ENCODE measurements around the gene CADM4. TPM values are rescaled to one million over a fixed set of nuclear protein-coding genes. Genes with fewer than 3 reads are reported as not detected.
A peak's percentile ranks its signal among the peaks of the same experiment; 100 is the strongest.

Gene CADM4
- total RNA-seq, 3 donors from 2014 or later = 1.2 to 26.2 (median 3.4) TPM

DNA sequence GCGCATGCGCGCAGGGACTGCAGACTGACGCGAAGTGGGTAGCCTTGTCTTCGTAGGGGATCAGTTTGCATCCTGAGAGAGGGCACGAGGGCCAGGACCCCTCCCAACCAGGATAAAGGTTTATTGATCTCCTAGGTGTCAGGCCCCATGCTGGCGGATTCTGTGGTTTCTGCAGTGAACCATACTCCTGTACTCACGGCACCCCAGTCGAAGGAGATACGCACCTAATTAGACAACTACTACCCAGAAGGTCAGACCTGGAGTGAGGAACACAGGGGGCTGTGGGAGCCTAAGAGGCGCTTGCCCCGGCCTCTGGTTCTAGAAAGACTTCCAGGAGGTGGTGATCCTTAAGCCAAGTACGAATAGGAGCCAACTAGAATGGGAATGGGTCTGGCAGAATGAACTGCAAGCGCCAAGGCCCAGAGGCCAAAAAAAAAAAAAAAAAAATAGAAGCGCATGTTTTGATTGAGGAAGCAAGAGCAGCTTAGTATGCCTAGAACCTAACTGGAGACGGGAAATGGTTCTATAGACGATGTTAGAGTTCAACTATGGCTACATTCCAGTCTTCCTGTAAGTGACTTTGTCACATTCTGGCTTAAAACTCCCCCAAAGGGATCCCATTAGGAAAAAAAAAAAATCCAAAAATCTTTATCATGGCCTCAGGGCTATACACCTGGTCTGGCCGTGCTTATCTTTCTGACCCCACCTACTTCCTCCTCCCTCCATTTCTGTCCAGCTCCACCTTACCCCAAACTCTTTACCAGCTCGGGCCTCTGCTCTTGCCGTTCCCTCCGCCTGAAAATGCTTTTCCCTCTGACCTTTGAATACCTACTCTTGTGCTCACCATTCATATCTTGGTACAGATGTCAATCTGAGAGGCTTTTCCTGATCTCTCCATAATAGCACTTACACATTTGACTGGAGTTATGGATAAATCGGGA, 19.3 kb downstream of the CADM4 start:
- Histone ChIP-seq H3K9me3 (no peaks in the 10 kb centered on the region), H3K36me3 (ENCODE audit: low read depth) (no peaks in the 10 kb centered on the region), H3K4me1 (ENCODE audit: low read depth) (peaks cover 11% of the 10 kb centered on the region), H3K4me3 (peak overlapping the region; percentile 68)
- DNase-seq = no peak
- TF ChIP-seq, protein P1, sequence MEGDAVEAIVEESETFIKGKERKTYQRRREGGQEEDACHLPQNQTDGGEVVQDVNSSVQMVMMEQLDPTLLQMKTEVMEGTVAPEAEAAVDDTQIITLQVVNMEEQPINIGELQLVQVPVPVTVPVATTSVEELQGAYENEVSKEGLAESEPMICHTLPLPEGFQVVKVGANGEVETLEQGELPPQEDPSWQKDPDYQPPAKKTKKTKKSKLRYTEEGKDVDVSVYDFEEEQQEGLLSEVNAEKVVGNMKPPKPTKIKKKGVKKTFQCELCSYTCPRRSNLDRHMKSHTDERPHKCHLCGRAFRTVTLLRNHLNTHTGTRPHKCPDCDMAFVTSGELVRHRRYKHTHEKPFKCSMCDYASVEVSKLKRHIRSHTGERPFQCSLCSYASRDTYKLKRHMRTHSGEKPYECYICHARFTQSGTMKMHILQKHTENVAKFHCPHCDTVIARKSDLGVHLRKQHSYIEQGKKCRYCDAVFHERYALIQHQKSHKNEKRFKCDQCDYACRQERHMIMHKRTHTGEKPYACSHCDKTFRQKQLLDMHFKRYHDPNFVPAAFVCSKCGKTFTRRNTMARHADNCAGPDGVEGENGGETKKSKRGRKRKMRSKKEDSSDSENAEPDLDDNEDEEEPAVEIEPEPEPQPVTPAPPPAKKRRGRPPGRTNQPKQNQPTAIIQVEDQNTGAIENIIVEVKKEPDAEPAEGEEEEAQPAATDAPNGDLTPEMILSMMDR (IDR thresholded peaks at IDR 0.05) = no peak
- intact Hi-C loops (cut with DNase I, micrococcal nuclease) = no loop called here
- ATAC-seq = no peak

DNA sequence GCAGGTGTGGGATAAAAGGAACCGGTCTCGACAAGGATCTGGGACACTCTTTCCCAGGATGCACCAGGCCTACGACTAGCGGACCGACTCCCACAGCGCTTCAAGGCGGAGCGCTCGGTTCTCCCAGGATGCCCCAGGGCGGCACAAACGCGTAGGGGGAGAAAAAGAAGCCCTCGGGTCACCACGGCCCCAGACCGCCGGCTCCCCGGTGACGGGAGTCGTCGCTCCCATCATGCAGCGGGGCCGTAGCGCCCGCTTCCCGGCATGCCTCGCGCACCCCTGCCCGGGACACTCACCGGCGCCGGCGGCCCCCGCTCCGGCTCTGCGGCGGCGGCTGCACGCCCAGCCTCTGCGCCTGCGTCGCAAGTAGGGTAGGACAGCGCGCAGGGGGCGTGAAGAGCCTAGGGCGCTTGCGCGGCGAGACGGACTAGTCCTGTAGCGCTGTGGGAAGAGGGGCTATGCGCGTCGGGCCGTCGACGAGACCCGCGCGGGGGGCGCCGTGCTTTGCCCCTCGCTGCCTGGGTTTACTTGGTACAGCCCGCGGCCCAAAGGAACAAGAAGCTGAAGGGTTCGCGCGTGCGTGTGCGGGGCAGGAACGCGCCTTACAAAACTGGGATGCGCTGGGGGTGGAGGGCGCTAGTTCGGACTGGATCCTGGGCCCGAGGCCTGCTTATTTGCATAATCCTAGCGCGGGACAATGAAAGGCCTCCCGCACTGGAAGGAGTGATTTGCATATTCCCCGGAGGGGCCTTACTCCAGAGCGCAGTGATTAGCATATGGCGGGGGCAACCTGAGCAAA, 20.2 kb downstream of the CADM4 start, which contains the start of gene ZNF428:
Gene ZNF428 (minus strand): TSS at position 368 of the 799 bp plus-strand sequence. CDS start 5,325 bp downstream, outside the sequence.
- Histone ChIP-seq H3K9me3 (no peaks in the 10 kb centered on the region), H3K4me1 (ENCODE audit: low read depth) (peaks cover 11% of the 10 kb centered on the region), H3K4me3 (peak within 1 kb of the TSS; percentile 68), H3K36me3 (ENCODE audit: low read depth) (no peaks in the 10 kb centered on the region)
- TF ChIP-seq, protein P1 (IDR thresholded peaks at IDR 0.05) = no peak
- peak; percentile 93 for ATAC-seq
- intact Hi-C loops (cut with DNase I, micrococcal nuclease) = no loop called here
- peak; percentile 85 to 90 (median 89) for DNase-seq

DNA sequence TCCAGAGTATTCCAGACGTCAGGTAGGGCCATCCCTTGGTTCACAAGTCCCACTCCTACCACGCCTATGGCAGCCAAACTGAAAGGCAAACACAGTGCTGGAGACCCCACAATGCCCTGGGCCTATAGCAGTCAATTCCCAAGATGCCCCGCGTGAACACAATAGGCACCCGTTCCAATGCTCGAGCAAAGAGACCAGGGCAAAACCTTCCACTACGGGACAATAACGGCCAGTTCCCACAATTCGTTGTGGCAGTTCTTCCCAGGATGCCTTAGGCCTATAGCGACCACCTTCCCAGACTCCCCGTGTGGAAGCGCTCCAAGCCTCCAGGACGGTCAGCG, 20.8 kb downstream of the CADM4 start:
- no peaks in the 10 kb centered on the region for H3K9me3 ChIP-seq
- H3K36me3 ChIP-seq (ENCODE audit: low read depth) = no peaks in the 10 kb centered on the region
- H3K4me3 ChIP-seq = peak overlapping the region; percentile 68
- no peak for DNase-seq
- intact Hi-C loops (cut with DNase I, micrococcal nuclease) = no loop called here
- H3K4me1 ChIP-seq (ENCODE audit: low read depth) = peaks cover 11% of the 10 kb centered on the region
- peak; percentile 48 for ATAC-seq
- TF ChIP-seq, protein P1 (IDR thresholded peaks at IDR 0.05) = no peak

DNA sequence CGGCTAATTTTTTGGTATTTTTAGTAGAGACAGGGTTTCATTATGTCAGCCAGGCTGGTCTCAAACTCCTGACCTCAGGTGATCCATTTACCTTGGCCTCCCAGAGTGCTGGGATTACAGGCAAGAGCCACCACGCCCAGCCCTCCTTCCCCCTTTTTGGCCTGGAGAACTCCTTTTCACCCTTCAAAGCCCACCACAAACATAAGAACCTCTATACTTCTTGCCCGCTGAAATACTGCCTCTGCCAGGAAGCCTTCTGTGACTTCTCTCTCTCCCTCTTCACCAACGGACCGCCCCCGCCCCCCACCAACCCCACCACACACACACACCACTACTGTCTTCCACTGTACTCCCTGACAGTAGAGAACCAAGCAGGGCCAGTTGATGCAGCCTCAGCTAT, 22.7 kb downstream of the CADM4 start:
- intact Hi-C loops (cut with DNase I, micrococcal nuclease) = no loop called here
- no peak overlapping the region for H3K4me3 ChIP-seq
- H3K4me1 ChIP-seq (ENCODE audit: low read depth) = peaks cover 11% of the 10 kb centered on the region
- ATAC-seq = no peak
- H3K36me3 ChIP-seq (ENCODE audit: low read depth) = no peaks in the 10 kb centered on the region
- H3K9me3 ChIP-seq = no peaks in the 10 kb centered on the region
- TF ChIP-seq, protein P1 (IDR thresholded peaks at IDR 0.05) = no peak
- DNase-seq = no peak

DNA sequence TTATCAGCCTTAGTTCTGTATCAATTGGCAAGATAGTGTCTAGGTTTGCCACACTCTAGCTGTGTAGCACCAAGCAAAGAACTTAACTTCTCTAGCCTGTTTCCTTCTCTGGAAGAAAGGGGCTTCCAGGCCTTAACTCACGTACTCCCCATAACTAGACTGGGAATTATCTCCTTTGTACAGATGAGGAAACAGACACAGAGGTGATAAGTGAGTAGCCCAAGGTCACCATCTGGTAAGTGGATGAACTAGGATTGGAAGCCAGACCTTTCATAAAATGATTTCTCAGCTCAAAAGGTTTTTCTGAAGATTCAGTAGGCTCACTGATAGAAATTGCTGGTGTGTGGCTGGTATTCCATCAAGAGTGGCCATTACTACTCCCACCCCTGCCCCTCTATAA, 23.3 kb downstream of the CADM4 start:
- DNase-seq (no peak), ATAC-seq (no peak)
- no peaks in the 10 kb centered on the region for H3K9me3 ChIP-seq
- peaks cover 11% of the 10 kb centered on the region for H3K4me1 ChIP-seq (ENCODE audit: low read depth)
- TF ChIP-seq, protein P1 (IDR thresholded peaks at IDR 0.05) = no peak
- H3K4me3 ChIP-seq = no peak overlapping the region
- H3K36me3 ChIP-seq (ENCODE audit: low read depth) = no peaks in the 10 kb centered on the region
- intact Hi-C loops (cut with DNase I, micrococcal nuclease) = no loop called here

Measured in mucosa of descending colon (tissue), 3 donors.